ENCODE measurements around the gene TSC2.

The TSC2 gene

GRCh38 chr16:2002406-2003230 is 45.2 kb upstream of the TSC2 start:
- no peak overlapping the region for H3K27ac ChIP-seq
- no peak for TF ChIP-seq ZFX (IDR thresholded peaks at IDR 0.05)
- TF ChIP-seq CTCF (conservative IDR thresholded peaks at IDR 0.05) = no peak

DNA sequence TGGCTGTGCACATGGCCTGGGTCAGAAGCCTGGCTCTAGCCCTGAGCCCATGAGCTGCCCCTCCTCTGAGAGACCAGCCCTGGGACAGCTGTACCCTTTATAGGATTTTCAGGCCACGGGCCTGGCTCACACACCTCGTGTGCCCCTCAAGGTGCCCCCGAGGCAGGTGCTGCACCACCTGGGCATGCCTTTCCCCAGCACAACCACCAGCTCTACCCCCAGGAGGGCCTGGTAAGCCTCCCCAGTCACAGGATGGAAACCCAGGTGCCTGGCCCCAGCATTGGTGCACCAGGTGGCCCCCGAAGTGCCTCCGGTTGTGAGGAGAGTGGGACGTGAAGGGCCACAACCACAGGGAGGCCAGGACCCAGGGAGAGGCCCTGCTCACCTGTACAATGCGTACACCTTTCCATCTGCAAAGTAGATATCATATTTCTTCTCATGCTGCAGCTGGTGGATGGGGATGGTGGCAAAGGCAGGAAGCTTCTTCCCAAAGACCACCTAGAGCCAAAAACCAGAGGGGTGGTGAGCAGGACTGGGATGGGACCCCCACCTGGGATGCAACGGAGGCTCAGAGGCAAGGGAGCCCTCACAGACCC is 44.5 kb upstream of the TSC2 start:
- TF ChIP-seq ZFX (IDR thresholded peaks at IDR 0.05) (no peak), CTCF (conservative IDR thresholded peaks at IDR 0.05) (no peak)

DNA sequence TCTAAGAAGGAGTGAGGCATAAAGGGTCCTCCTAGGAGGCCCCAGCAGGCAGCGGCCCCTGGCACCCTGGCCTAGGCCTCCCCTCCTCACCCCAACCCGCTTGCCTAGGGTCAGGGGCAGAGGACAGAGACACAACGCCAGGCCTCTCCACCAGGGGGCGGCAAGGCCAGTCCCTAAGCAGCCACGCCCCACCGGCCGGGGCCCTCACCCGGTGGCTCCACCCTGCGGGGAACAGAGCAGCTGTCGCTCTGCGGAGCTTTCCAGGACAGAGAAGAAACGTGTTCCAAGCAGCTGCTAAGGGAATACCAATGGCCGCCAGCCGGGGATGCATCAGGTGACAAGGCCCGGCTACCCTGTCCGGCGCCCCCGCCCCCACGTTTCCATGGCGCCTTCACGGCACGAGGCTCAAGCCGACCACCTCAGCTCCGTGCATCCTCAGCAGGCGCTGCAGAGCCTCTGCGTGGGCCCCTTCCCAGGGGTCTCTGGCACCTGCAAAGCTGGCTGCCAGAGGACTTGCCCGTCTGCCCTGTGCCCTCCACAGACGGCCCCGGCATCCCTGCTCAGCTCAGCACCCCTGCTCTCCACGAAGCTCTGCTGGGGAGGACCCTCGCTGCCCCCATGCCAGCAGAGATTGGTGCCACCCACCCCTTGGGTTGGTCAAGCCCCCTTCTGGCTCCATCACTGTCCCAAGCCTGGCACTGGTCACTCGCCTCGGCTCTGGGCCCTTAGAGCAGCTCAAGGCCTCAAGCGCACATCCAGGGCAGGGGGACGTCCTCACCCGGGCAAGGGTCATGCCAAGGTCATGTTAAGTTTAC is 43.8 kb upstream of the TSC2 start:
- H3K27ac ChIP-seq = peak overlapping the region; percentile 99
- peak; percentile 95 for TF ChIP-seq CTCF (conservative IDR thresholded peaks at IDR 0.05)
- no peak for TF ChIP-seq ZFX (IDR thresholded peaks at IDR 0.05)

More for the DNA sequence above, 44.5 kb upstream of the TSC2 start:
- H3K27ac ChIP-seq = peak overlapping the region; percentile 99; the same call in 1 of the 2 replicates

GRCh38 chr16:2004795-2005517 is 42.8 kb upstream of the TSC2 start:
- peak overlapping the region; percentile 99 for H3K27ac ChIP-seq
- no peak for TF ChIP-seq CTCF (conservative IDR thresholded peaks at IDR 0.05)
- TF ChIP-seq ZFX (IDR thresholded peaks at IDR 0.05) = no peak

GRCh38 chr16:2005646-2006045 is 42.1 kb upstream of the TSC2 start:
- TF ChIP-seq CTCF (conservative IDR thresholded peaks at IDR 0.05) (no peak), ZFX (IDR thresholded peaks at IDR 0.05) (no peak)
- H3K27ac ChIP-seq = peak overlapping the region; percentile 99

DNA sequence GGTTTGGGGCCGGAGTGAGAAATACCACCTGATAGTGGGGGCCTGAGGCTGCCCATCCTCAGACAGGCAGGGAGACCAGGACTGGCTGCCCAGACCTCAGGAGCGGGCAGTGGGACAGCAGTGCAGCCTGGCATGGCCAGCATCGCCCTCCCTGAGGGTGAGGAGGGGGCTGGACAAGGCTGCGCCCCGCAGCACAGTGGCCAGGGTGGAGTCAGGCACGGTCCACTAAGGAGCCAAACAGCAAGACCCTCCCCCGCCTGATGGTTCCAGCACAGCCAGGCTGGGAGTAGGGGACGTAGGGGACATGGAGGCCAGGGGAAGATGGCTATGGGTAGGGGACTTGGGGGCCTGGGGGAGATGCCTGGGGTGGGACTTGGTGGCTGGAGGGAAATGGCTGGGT is 41.5 kb upstream of the TSC2 start:
- no peak for TF ChIP-seq CTCF (conservative IDR thresholded peaks at IDR 0.05)
- peak overlapping the region; percentile 99 for H3K27ac ChIP-seq
